COR-L47 (cell line): ENCODE measurements around the gene NDUFB10.
"Not testable (repeated sequence)": the region's sequence is repeated elsewhere in the genome, so short reads cannot be mapped to it uniquely, and the experiment has no call there.

Experiments used
- DNase-seq: peaks from one replicate; lab custom pipeline; 2025; lab: John Stamatoyannopoulos, UW

NDUFB10 gene

GRCh38 chr16:1959269-1960039 is at the start of gene NDUFB10:
NDUFB10 (plus strand) TSS chr16:1959538; CDS start chr16:1959625, 87 bp downstream.
- DNase-seq = peak; percentile 76

GRCh38 chr16:1909561-1910231 is 49.6 kb upstream of the NDUFB10 start:
- peak; percentile 15 for DNase-seq

- no peak for DNase-seq
Observed at GRCh38 chr16:1911467-1912214, 47.7 kb upstream of the NDUFB10 start.

- DNase-seq = no peak
Observed at GRCh38 chr16:1912215-1912543, 47.2 kb upstream of the NDUFB10 start.

- peak; percentile 80 for DNase-seq
Observed at GRCh38 chr16:1913327-1914083, 45.8 kb upstream of the NDUFB10 start.

GRCh38 chr16:1914084-1914608 is 45.2 kb upstream of the NDUFB10 start:
- no peak for DNase-seq

- DNase-seq = no peak
Observed at GRCh38 chr16:1914988-1915387, 44.4 kb upstream of the NDUFB10 start.

- no peak for DNase-seq
Observed at GRCh38 chr16:1915732-1916639, 43.4 kb upstream of the NDUFB10 start.

GRCh38 chr16:1916640-1916990 is 42.7 kb upstream of the NDUFB10 start:
- DNase-seq = no peak

GRCh38 chr16:1917056-1917664 is 42.2 kb upstream of the NDUFB10 start:
- no peak for DNase-seq

- DNase-seq = no peak
Observed at GRCh38 chr16:1917665-1918350, 41.5 kb upstream of the NDUFB10 start.

- no peak for DNase-seq
Observed at GRCh38 chr16:1918351-1919326, 40.7 kb upstream of the NDUFB10 start, which contains the start of gene HS3ST6. HS3ST6 (minus strand) TSS chr16:1918415; CDS start chr16:1918323, 92 bp downstream.

- DNase-seq = no peak
Observed at GRCh38 chr16:1919327-1919998, 39.9 kb upstream of the NDUFB10 start.

GRCh38 chr16:1920122-1920521 is 39.2 kb upstream of the NDUFB10 start:
- not testable (repeated sequence) for DNase-seq

- DNase-seq = peak; percentile 10
Observed at GRCh38 chr16:1920727-1921171, 38.6 kb upstream of the NDUFB10 start.

GRCh38 chr16:1922357-1922756 is 37.0 kb upstream of the NDUFB10 start:
- DNase-seq = no peak

GRCh38 chr16:1923299-1924034 is 35.9 kb upstream of the NDUFB10 start:
- DNase-seq = peak; percentile 73
